HG02623 (cell line): ENCODE measurements around the gene SLC7A4.

Source experiments
- ATAC-seq: cut with Tn5 transposase; IDR thresholded peaks from one replicate; pipeline ENCODE4 v1.9.1; 2021; ENCODE audit warnings: moderate library complexity; ENCODE audit not compliant: unreplicated experiment

The SLC7A4 gene

GRCh38 chr22:21000207-21000986, 32.0 kb downstream of the SLC7A4 start:
- no peak for ATAC-seq

- ATAC-seq: no peak
Observed at GRCh38 chr22:20999350-21000206, 32.8 kb downstream of the SLC7A4 start.

GRCh38 chr22:20998411-20999336, 33.7 kb downstream of the SLC7A4 start:
- ATAC-seq: no peak

DNA sequence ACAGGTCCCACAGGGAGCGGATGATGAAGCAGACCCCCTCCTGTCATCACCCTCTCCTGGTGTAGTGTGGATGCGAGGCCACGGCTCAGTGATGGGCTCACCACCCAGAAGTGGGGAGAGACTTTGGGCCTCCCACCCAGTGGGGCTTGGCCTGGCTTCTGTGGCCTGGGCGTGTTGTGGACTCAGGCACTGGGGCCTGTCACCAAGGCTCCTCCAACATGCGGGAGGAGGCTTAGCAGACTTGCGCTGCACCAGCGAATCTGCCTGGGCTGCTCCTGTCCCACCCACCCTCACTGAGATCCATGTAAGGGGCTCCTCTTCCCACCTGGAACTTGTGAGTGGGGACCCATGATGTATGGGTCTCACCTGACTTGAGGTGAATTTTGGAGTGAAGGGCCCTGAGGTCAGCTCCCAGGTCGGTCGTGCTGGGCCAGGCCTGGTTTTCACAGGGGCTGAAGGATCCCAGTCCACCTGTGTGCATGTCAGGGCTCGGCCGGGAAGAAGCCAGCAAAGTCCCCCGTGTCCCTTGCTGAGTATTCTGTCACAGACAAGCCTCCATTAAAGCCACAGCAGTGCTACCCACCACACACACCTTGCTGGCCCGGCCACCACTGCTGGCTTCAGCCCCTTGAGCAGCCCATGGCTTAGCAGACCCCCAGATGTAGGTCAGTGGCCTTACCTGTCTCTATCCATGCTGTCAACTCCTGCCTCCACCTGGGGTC, 34.7 kb downstream of the SLC7A4 start:
- no peak for ATAC-seq

GRCh38 chr22:20996598-20997535, 35.5 kb downstream of the SLC7A4 start:
- ATAC-seq: no peak

- ATAC-seq: no peak
Observed at GRCh38 chr22:20996031-20996410, 36.3 kb downstream of the SLC7A4 start.

DNA sequence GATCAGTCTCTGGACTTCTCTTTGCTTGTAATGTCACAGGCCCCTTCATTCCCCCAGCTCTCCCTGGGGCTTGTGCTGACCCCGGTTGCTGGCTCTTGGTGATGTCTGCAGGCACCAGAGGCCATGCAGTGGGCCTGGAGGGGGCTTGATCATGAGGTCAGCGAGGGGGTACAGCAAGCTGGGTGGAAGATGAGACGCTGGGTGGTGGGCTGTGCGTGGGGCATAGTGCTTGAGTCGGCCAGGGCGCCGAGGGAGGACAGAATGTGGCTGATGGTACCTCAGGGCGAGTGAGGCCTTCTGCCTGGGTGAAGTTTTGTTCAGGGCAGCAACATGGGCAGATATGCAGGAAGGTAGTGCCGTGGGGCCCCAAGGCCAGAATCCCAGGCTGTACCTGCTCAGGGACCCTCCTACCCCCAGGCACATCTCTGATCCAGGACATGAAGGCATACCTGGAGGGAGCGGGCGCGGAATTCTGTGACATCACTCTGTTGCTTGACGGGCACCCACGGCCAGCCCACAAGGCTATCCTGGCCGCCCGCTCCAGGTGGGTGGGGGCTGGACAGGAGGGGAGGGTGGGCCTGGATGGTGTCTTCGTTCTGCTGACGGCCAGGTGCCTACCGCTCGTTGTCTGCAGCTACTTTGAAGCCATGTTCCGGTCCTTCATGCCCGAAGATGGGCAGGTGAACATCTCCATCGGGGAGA, 36.9 kb downstream of the SLC7A4 start:
- ATAC-seq: no peak

DNA sequence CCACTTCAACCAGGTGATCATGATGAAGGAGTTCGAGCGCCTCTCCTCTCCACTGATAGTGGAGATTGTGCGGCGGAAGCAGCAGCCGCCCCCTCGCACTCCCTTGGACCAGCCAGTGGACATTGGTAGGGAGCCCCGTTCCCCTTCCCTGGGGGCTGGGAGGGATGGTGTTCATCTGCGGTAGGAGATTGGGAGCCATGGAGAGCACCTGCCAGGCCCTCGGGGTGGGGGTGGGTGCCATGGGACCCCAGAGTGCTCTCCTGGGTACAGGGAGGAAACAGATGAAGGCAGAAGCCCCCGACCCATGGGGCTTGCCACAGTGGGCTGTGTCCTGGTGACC, 37.5 kb downstream of the SLC7A4 start:
- no peak for ATAC-seq

- ATAC-seq: no peak
Observed at GRCh38 chr22:20994128-20994901, 38.0 kb downstream of the SLC7A4 start.

GRCh38 chr22:20993304-20994127, 38.8 kb downstream of the SLC7A4 start:
- no peak for ATAC-seq

DNA sequence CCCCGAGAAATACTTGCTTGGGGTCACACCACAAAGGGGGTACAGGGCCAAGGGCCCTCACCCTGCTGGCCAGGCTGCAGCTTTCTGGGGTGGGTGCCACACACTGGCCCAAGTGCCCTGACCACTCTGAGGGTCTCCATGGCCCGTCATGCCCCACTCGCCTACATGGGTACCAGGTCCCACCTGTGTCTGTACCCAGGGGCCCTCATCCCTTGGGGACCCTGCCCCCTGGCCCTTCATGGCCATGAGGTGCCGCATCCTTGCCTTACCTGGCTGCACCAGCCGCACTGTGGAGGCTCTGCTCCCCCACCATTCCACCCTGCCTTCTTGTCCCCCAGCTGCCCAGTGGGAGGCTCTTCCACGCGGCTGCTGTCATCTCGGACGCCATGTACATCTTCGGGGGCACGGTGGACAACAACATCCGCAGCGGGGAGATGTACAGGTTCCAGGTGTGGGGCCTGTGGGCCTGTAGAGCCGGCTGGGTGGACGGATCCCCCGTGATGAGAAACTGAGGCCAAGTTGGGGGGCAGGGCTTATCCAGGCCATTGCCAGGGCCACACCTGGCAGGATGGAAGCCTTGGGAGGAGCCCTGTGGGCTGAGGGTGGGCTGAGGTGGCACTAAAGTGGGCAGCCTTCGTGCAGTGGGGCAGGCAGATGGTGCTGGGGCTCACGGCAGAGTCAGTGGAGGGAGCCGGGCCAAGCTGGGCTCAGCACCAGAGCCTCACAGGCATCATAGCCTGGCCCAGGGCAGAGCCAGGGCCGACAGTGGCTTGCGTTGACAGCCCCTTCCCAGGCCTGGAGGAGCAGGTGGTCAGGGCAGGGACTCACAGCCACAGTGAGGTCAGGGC, 39.7 kb downstream of the SLC7A4 start:
- ATAC-seq: no peak

- ATAC-seq: no peak
Observed at GRCh38 chr22:20992056-20992442, 40.3 kb downstream of the SLC7A4 start.

DNA sequence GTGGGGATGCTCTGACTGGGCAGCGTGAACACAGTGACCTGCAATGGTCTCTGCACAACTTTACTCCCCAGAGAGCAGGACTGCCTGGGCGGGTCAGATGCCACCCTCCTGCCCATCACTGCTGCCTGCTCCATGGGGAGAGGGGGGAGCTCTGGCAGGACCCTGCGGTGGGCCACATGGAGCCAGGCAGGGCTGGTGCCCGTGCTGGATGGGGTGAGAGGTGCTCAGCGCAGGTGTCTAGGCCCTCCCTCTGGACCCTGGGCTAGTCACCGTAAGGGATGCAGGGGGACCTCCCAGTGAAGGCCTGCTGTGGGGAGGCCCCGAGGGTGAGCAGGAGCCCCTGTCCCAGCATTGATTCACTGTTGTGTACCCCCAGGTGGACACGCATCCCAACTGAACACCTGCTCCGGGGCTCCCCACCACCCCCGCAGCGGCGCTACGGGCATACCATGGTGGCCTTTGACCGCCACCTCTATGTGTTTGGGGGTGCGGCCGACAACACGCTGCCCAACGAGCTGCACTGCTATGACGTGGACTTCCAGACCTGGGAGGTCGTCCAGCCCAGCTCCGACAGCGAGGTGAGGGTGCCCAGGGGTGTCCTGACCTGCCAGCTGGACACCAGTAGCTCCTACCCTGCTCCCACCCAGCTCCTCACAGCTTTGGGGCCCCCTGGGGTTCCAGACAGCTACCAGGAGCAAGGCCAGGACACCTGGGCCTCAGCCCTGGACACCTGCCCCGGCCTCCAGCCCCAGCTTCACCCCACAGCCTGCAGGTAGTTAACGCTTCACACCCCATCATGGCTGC, 40.9 kb downstream of the SLC7A4 start:
- no peak for ATAC-seq

- ATAC-seq: no peak
Observed at GRCh38 chr22:20990184-20991180, 41.9 kb downstream of the SLC7A4 start.
